ENCODE measurements around the gene HOXA6.

Gene HOXA6

GRCh38 chr7:27141137-27141922 is 6.2 kb downstream of the HOXA6 start:
- no peak for DNase-seq (ENCODE audit: low read depth in 1 of 2, low spot score in 1 of 2)

- no peak for DNase-seq (ENCODE audit: low read depth in 1 of 2, low spot score in 1 of 2)
These were observed 7.3 kb downstream of the HOXA6 start for GRCh38 chr7:27140126-27140857.

GRCh38 chr7:27139334-27140125 is 8.0 kb downstream of the HOXA6 start:
- DNase-seq (ENCODE audit: low read depth in 1 of 2, low spot score in 1 of 2), result no peak

GRCh38 chr7:27138985-27139333 is 8.6 kb downstream of the HOXA6 start:
- DNase-seq (ENCODE audit: low read depth in 1 of 2, low spot score in 1 of 2), result no peak

GRCh38 chr7:27138472-27138871 is 9.1 kb downstream of the HOXA6 start:
- no peak for DNase-seq (ENCODE audit: low read depth in 1 of 2, low spot score in 1 of 2)

- DNase-seq (ENCODE audit: low read depth in 1 of 2, low spot score in 1 of 2), result no peak
These were observed 9.8 kb downstream of the HOXA6 start for GRCh38 chr7:27137640-27138315.

GRCh38 chr7:27134392-27134791 is 13.2 kb downstream of the HOXA6 start:
- DNase-seq (ENCODE audit: low read depth in 1 of 2, low spot score in 1 of 2), result no peak

- DNase-seq (ENCODE audit: low read depth in 1 of 2, low spot score in 1 of 2), result no peak
These were observed 14.0 kb downstream of the HOXA6 start for GRCh38 chr7:27133409-27134231.

GRCh38 chr7:27132978-27133377 is 14.6 kb downstream of the HOXA6 start:
- DNase-seq (ENCODE audit: low read depth in 1 of 2, low spot score in 1 of 2), result no peak

GRCh38 chr7:27132214-27132613 is 15.4 kb downstream of the HOXA6 start:
- no peak for DNase-seq (ENCODE audit: low read depth in 1 of 2, low spot score in 1 of 2)

- DNase-seq (ENCODE audit: low read depth in 1 of 2, low spot score in 1 of 2), result no peak
These were observed 16.2 kb downstream of the HOXA6 start for GRCh38 chr7:27131390-27131819.

GRCh38 chr7:27130540-27131389 is 16.8 kb downstream of the HOXA6 start, which contains the start of gene HOXA4:
TSS of gene HOXA4 (minus strand) at chr7:27130757. CDS start at chr7:27130733, 24 bp downstream.
- peak; percentile 50 to 57 for DNase-seq (ENCODE audit: low read depth in 1 of 2, low spot score in 1 of 2)

- DNase-seq (ENCODE audit: low read depth in 1 of 2, low spot score in 1 of 2), result no peak
These were observed 17.6 kb downstream of the HOXA6 start for GRCh38 chr7:27129729-27130539.

GRCh38 chr7:27128776-27129728 is 18.5 kb downstream of the HOXA6 start:
- DNase-seq (ENCODE audit: low read depth in 1 of 2, low spot score in 1 of 2), result no peak

- DNase-seq (ENCODE audit: low read depth in 1 of 2, low spot score in 1 of 2), result no peak
These were observed 19.5 kb downstream of the HOXA6 start for GRCh38 chr7:27128034-27128433.

GRCh38 chr7:27126596-27127327 is 20.8 kb downstream of the HOXA6 start:
- DNase-seq (ENCODE audit: low read depth in 1 of 2, low spot score in 1 of 2), result no peak

- no peak for DNase-seq (ENCODE audit: low read depth in 1 of 2, low spot score in 1 of 2)
These were observed 21.6 kb downstream of the HOXA6 start for GRCh38 chr7:27125986-27126394.

Data from activated T-helper 1 cell treated with anti-CD3 and anti-CD28 coated beads, Interleukin-2, amount 50 U/mL, for 16 hours (primary cell).